OCI-LY3 (cell line): Measurements from ENCODE around the gene CAV1.

Experiments
- CTCF ChIP-seq: fragments of 200-600, 300-600 bp; sonication (generic); IDR thresholded peaks from 2 replicates; pipeline ENCODE4 v1.5.1; 2014; ENCODE audit warnings: antibody characterized with exemption, low read length, low read depth
- EZH2phosphoT487 ChIP-seq: fragments of 200-600 bp; shearing (Covaris generic); IDR thresholded peaks from 2 replicates; pipeline ENCODE4 v1.6.1; 2018; ENCODE audit warnings: antibody characterized with exemption, mixed run types, low read depth

- TF ChIP-seq CTCF: no peak
- no peak for TF ChIP-seq EZH2phosphoT487
Observed at GRCh38 chr7:116597384-116597783, 72.5 kb downstream of the CAV1 start.
